ENCODE data around the gene MARCHF6.
"Not testable (repeated sequence)": the region's sequence is repeated elsewhere in the genome, so short reads cannot be mapped to it uniquely, and the experiment has no call there.

The MARCHF6 gene

DNA sequence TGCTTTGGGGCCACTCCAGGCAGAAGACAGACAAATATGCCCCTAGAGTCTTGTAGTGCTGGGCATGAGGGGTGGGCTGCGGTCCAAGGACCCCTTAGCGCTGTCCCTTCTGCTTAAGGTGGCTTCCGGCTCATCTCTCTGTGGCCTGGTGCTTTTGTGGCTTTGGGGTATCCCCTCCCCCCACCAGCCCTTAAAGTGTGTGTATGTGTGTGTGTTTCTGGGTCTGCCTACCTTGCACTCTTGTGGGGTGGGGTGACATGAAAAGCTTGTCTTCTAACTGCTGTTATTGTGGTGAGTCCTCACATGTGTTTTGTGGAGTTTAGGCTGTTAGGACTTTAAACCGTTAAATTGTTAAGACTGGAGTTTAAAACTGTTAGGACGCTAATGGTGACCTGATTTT is 23.6 kb downstream of the MARCHF6 start:
- no peak for DNase-seq

DNA sequence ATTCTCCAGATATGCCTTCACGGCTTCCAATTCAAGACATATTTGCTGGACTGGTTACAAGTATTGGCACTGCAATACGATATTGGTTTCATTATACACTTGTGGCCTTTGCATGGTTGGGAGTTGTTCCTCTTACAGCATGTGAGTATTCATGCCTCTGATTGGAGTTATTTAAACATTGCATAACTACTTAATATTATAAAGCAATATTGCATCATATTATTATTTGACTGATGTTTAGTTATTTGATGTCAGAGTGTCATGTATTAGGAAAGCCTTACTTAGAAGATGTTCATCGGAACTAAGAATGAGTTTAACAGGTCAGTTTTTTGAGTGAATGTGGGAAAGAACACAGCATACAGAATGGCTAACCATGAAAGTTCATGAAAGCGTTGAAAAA is 28.3 kb downstream of the MARCHF6 start:
- no peak for DNase-seq

DNA sequence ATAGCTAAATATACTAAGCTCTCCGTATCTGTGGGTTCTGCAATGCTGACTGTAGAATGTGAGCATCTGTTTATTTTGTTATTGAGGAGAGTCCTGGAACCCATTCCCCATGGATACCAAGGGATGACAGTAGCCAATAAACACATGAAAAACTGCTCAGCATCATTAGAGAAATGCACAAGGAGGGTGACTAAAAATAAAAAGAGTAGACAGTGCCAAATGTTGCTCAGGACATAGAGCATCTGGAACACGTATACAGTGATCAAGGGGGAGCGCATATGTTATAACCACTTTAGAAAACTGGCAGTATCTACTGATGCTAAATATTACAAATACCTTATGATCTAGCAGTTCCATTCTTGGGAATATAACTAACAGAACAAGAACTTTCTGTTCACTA is 31.0 kb downstream of the MARCHF6 start:
- no peak for DNase-seq

DNA sequence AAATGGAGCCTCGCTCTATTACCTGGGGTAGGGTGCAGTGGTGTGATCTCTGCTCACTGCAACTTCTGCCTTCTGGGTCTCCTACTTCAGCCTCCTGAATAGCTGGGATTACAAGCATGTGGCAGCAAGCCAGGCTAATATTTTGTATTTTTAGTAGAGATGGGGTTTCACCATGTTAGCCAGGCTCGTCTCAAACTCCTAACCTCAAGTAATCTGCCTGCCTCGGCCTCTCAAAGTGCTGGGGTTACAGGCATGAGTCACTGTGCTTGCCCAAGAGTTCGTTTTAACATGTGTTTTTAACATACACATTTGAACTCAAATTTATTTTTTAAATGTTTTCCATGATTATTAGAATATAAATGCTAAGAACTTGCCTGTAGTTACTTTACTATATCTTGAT is 34.2 kb downstream of the MARCHF6 start:
- DNase-seq, result no peak

DNA sequence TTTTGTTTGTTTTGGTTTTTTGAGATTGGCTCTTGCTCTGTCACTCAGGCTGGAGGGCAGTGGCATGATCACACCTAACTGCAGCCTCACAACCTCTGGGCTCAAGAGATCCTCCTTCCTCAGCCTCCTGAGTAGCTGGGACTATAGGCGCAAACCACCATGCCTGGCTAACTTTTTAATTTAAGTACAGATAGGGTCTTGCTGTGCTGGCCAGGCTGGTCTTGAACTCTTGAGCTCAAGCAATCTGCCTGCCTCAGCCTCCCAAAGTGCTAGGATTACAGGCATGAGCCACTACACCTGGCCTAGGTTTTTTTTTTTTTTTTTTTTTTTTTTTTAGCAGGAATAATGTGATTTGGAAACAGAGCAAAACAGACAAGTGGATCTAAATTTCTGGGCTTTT is 37.6 kb downstream of the MARCHF6 start:
- no peak for DNase-seq

DNA sequence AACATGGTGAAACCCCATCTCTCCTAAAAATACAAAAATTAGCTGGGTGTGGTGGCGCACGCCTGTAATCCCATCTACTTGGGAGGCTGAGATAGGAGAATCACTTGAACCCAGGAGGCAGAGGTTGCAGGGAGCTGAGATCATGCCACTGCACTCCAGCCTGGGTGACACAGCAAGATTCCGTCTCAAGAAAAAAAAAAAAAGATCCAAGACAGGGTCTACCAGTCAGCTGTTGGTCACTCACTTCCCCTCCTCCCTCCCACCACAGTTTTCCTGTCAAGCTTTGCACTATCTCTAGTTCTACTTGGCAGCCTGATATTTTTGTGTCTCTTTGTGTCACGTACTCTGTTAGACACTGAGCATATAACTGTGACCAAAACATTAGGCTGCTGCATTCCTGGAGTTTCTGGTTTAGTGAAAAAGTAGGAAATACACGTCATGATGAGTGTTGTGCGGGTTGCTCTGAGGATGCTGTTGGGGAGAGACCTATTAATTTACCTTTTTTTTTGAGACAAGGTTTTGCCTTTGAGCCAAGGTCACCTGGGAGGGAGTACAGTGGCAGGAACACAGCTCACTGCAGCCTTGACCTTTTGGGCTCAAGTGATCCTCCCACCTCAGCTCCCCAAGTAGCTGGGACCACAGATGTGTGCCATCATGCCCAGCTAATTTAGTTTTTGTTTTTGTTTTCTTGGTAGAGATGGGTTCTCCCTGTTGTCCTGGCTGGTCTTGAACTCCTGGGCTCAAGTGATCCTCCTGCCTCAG is 39.3 kb downstream of the MARCHF6 start:
- DNase-seq, result not testable (repeated sequence)

DNA sequence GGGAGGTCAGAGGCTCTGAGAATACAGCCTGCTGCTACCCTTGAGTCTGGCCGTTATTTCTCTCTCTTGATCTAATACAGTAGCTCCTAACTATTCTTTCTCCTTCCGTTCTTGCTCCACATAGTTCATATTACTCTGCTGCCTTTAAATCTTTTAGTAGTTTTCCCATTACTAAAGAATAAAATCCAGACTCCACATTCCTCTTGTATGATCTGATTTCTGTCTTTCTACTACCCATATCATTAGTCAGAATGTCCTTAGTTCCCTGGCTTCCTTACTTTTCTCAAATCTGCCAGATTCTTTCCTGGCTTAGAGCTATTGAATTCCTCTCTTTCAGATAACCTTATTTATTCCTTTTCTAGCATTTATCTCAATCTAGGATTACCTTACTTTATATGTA is 40.0 kb downstream of the MARCHF6 start:
- no peak for DNase-seq

DNA sequence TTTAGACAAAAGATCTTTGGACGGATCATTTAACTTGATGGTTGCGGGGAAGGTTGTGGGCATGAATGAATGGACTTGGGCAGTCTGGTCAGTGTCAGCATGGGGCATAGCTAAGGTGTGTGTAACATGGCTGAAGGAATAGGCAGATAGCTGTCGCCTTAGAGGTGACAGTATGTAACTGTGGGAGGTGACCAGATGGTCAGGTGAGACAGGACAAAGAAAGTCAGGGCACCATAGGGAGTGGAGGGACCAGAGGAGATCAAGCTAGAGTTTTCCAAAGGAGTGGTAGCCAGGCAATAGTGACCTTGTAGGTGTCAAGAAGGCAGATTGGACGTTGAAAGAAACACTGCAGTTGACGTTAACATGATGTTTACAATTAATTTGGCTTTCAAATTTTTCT is 43.1 kb downstream of the MARCHF6 start:
- no peak for DNase-seq

DNA sequence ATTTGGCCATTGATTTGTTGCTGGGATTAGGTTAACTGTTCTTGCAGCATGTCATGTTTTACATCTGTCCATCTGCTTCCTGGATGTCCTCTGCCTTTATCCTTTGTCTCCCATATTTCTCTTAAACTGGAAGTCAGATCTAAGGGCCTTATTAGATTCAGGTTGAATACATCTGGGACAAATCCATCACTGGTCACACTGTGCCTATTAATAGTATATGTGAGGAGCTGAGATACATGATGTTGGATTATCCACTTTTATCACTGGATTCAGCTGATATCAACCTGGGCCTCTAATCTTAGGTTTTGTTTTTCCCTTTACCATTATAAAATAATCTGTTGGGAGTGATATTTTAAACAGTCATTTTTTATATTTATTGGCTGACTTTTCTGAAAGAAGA is 46.3 kb downstream of the MARCHF6 start:
- no peak for DNase-seq

DNA sequence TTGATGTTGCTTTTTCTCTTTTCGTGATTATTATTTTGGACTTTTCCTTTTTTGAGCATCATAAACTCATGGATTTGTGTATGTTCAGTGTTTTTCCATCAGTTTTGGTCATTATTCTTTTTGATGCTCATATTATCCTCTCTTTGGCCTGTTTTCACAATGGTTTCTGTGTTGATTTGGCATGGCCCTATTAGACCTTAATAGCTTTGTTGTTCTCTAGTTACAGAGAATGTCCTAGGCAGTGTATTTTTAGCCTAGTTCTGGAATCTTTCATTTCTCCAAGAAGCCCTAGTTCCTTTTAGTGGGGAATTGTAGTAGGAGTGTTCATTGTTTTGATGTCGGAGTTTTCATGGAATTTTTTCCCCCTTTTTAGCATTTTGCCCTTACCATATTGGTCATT is 46.9 kb downstream of the MARCHF6 start:
- no peak for DNase-seq

DNA sequence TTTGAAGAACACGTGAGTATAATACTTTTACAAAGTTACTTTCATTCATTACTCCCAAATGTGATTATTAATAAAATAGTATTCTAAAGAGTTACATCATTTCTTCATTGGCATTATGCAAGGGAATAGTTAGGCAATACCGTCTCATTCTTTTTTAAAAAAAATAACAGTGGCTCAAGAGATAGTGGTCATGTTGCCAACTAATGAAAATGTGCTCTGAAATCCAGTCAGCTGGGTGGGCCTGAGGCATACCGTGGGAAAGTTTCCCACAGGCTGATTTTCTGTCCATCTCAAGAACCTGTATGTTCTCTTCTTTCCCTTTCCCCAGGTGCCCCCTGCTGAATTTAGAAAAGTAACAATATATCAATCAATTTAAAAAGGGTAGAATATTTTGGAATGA is 47.3 kb downstream of the MARCHF6 start:
- no peak for DNase-seq

DNA sequence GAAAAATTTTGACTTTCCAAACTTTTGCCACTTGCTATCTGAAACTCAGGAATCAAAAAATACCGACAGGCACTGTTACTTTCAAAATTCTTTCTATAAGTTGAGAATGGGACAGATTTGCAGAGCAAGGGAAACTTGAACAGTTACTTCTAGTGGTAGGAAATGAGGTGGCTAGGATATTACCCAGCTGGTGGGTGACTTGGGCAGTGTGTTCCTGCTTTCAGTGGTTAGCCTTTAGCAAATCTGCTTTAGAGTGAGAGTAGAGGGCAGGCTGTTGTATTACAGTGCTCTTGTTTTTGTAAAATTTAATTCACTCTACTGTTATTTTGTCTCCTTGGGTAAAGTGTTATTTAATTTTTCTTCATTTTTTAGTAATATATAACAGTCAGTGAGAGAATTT is 48.0 kb downstream of the MARCHF6 start:
- no peak for DNase-seq

All from T-helper 9 cell (primary cell).